Embryonic facial prominence (tissue), 1 donor: ENCODE measurements around the gene KCNIP4.

ENCODE experiments used
- DNase-seq: peaks from one replicate; pipeline ENCODE4 v3.0.0-alpha.2; 2016; ENCODE audit errors: extremely low spot score

KCNIP4 gene

GRCh38 chr4:21191317-21191716 lies 757.3 kb downstream of the KCNIP4 start:
- no peak for DNase-seq

- DNase-seq, result no peak
These were observed 763.8 kb downstream of the KCNIP4 start for GRCh38 chr4:21184788-21185187.

- no peak for DNase-seq
These were observed 766.9 kb downstream of the KCNIP4 start for GRCh38 chr4:21181716-21182115.

- no peak for DNase-seq
These were observed 770.7 kb downstream of the KCNIP4 start for GRCh38 chr4:21177871-21178270.

DNA sequence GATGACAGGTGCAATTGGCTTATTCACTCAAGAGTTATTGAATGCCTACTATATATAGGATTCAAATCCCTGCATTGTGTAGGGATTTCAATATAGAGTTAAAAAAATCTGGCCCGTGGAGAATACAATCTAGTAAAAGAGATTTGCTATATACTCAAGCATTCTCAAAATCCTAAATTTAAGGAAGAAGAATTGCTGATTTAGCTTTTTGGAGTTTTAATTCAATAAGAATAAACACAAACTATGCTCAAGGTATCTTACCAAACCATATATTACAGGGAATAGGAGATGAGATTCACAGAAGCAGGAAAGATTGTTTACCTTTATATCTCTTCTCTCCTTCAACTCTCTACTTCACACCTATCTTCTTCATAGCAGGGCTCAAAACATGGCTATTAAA lies 771.5 kb downstream of the KCNIP4 start:
- DNase-seq, result no peak

DNA sequence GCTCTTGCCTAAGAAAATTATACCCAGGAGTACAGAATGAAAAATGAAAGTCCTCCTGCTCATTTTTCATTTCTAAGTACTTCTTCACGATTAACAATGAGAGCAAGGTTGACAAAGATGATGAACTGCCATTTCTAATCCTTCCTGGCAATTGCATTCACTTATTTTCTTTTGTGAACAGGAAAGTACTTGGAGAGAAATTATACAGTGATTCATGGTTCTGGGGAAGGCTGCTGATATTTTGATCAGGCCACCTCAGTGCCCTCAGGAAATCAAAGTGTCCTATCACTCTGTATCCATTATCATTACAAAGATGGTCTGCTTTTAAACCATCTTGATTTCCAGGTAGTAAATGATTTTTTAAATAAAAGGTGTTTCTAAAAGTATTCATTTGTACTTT lies 780.9 kb downstream of the KCNIP4 start:
- no peak for DNase-seq

- no peak for DNase-seq
These were observed 793.2 kb downstream of the KCNIP4 start for GRCh38 chr4:21155367-21155766.

- no peak for DNase-seq
These were observed 809.2 kb downstream of the KCNIP4 start for GRCh38 chr4:21139327-21139726.

DNA sequence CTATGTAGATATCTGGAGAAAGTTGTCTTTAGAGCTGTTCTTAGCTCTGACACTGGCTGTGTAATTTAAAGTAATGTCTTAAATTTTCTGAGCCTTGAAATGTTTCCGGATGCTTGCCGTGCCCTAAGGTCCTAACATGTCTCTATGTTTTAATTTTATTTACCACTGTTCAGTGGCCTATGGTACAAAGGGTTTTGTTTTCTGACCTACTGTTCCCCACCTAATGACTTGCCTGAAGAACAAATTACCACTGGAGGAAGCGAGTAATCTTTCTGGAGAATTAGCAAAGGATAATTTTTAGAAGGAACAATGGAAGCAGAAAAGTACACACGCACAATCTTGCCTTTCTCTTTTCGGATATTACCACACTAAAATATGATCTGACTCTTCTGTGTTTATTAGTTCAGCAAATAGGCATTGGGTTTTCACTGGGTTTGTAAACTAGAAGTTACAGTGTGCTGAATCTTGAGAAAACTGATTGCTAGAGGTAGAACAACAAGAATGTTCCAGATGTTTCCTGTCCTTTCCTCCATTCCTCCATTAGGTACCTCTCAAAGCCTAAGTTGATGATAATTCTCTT lies 812.4 kb downstream of the KCNIP4 start:
- no peak for DNase-seq

- DNase-seq, result no peak
These were observed 813.6 kb downstream of the KCNIP4 start for GRCh38 chr4:21134994-21135393.

- DNase-seq, result no peak
These were observed 818.0 kb downstream of the KCNIP4 start for GRCh38 chr4:21130606-21131005.

DNA sequence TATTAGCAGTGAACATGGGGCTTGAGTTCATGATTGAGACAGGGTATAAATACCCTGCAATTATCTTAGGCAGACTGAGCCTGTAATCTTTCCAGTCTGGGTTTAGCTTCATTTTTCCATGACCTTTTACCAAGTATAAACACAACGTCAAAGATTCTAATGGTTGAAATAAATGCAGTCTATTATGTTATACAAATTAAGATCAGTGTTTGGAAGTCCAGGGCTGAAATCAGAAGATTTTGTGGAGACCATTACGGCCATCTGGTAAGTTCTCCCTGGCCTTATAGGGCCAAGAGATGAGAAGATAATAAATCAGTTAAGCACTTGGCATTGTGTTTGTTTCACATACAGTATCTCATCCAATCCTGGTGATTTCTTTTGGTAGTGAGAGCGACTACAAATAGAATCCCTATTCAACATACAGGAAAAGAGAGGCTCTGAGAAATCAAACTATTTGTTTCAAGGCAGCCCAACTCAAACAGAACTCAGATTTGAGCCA lies 822.5 kb downstream of the KCNIP4 start:
- DNase-seq, result no peak

DNA sequence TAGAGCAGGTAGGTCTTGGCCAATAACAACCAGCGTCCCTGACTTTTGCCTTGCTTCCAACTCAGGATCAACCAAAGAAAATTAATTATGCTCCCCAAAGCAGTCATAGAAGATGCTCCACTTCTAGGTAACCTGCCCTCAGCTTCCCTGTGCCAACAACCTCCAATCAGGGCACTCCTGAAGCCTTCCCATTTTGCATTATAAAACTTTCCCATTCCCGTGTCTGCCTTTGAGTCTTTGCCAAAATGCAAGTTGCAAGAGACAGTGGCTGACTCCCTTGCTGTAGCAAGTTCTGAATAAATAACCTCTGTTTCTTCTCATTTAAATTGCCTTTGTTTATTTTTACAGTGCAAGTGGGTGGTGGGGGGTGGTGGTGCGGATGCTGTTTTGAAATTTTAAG lies 830.3 kb downstream of the KCNIP4 start:
- DNase-seq, result no peak

DNA sequence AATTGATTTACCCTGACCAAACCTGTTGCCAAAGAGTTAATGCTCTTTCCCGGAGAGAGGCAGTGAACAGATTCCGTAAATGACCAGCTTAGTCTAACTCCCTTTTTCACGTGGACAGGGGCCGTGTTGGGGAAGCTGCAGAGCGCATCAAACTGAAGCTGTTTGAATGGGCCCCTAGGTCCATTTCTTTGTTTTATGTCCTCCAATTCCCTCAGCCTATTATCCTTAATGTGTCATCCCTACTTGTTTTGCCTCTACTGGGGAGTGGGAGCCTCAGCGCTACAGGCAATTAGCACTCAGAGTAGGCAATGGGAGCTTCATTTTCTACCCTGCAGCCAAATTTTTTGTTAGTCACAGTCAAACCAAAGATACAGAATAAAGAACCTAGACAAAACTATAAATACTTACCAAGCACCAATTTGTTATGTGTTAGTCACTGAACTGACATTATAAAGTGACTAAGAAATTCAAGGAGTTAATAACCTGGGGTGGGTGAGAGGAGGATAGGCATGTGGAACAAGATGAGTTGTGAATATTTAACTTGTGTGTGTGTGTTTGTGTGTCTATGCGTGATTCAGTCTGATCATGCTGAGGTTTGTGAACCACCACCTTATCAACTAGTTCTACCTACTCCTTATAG lies 830.9 kb downstream of the KCNIP4 start:
- DNase-seq, result no peak

GRCh38 chr4:21113496-21114223 lies 834.9 kb downstream of the KCNIP4 start:
- no peak for DNase-seq

- no peak for DNase-seq
These were observed 845.9 kb downstream of the KCNIP4 start for GRCh38 chr4:21102667-21103066.

DNA sequence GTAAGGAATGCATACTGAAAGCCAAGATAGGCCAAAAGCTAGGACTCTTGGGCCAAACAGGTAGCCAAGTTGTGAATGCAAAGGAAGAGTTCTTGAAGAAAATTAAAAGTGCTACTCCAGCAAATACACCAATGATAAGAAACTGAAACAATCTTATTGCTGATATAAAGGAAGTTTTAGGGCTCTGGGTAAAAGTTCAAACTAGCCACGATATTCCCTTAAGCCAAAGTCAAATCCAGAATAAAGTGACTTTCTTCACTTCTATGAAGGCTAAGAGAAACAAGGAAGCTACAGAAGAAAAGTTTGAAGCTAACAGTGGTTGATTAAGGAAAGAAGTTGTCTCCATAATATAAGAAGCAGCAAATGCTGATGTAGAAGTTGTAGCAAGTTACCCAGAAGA lies 850.7 kb downstream of the KCNIP4 start:
- no peak for DNase-seq

DNA sequence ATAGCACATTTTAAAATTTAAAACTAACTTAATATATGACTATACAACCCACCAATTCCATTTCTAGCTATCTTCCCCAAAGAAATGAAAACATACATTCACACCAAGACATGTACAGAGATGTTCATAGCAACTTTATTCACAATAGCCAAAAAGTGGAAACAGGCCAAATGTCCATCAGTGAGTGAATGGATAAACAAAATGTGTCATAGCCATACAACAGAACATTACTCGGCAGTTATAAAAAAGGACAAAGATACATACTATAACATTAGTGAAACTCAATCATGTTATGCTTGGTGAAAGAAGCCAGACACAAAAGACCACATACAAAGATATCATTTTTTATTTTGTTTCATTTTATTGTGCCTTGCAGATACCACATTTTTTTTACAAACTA lies 851.5 kb downstream of the KCNIP4 start:
- DNase-seq, result no peak

- DNase-seq, result no peak
These were observed 856.0 kb downstream of the KCNIP4 start for GRCh38 chr4:21092531-21092930.

DNA sequence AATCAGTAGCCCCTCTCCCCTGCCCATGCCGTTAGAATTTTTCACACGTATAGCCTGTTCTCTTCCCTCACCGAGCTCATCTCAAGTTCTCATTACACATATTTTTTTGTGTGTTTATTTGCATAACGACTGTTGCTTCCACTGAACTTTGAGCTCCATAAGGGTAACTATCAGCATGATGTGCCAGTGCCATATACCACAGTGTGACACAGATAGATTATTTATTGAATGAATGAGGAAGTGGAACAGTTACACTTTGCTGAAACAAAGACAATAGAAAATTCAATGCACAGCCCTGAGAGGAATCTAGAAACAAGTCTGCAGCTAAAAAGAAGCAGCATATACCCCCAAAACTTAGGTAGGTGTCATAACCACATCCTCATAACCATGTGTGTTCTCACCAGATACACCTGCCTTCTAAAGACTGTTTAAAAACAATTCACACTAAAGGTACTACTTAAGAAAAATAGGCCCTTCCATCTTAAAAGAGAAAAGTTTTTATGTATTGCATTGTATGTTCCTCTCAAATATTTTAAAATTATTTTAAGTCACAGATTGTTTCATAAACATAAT lies 858.4 kb downstream of the KCNIP4 start:
- DNase-seq, result no peak

- DNase-seq, result no peak
These were observed 865.2 kb downstream of the KCNIP4 start for GRCh38 chr4:21083413-21083812.

DNA sequence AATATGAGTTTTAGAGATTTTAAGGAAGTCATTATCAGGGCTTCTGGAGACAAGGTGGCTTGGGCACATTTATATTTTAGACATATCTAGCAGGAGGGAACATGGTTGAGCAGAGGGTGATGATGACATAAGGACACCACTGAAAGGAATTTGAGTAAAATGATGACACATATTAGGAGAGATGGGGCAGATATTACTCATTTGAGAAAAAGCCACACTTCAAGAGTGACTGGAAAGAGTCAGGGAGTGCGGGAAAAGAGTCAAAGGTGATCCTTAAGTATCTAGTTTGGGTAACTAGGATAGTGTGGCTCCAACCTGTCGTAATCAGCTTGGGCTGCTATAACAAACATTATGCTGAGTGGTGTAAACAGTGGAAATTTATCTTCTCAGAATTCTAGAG lies 870.6 kb downstream of the KCNIP4 start:
- DNase-seq, result no peak

- DNase-seq, result no peak
These were observed 881.2 kb downstream of the KCNIP4 start for GRCh38 chr4:21067351-21067750.
